Right lobe of liver (tissue), 6 donors: ENCODE measurements around the gene BTNL2. TPM values are rescaled to one million over a fixed set of nuclear protein-coding genes. Genes with fewer than 3 reads are reported as not detected.

Experiments used
- ATAC-seq, 4 donors: fragments of 200-7000 bp; cut with Tn5 transposase; one replicate each; pipeline ENCODE4 v1.9.1; 2020; ENCODE audit warnings: mild to moderate bottlenecking in 4 of 4, moderate library complexity in 4 of 4
- DNase-seq, 3 donors: peaks; one replicate each; pipeline ENCODE4 v3.0.0-alpha.2; 2020
- H3K27ac ChIP-seq, 3 donors: fragments of 200-600 bp; one replicate each; pipeline ENCODE4 v1.8.0; 2022
- H3K27me3 ChIP-seq, 2 donors: fragments of 200-600 bp; one replicate each; pipeline ENCODE4 v1.8.0; 2022
- H3K36me3 ChIP-seq, 4 donors: fragments of 200-600 bp; sonication (generic) in 1 of 4; one replicate each; pipeline versions ENCODE4 v1.5.1 to v1.8.0; 2017 to 2022; ENCODE audit warnings: control low read depth in 1 of 4
- H3K4me1 ChIP-seq, 4 donors: fragments of 200-600 bp; sonication (generic) in 1 of 4; one replicate each; pipeline versions ENCODE4 v1.5.1 to v1.8.0; 2017 to 2022; ENCODE audit warnings: control low read depth in 1 of 4
- H3K4me3 ChIP-seq, 3 donors: fragments of 200-600 bp; one replicate each; pipeline ENCODE4 v1.8.0; 2022
- H3K9me3 ChIP-seq, 4 donors: fragments of 200-600 bp; sonication (generic) in 1 of 4; one replicate each; pipeline versions ENCODE4 v1.5.1 to v1.8.0; 2017 to 2022; ENCODE audit warnings: control low read depth in 1 of 4
- CTCF ChIP-seq, 4 donors: fragments of 200-600 bp in 3 of 4; fragments of 450-650 bp in 1 of 4; IDR thresholded peaks; one replicate each; pipeline versions ENCODE4 v1.5.1 to v1.8.0; 2016 to 2022; ENCODE audit warnings: antibody characterized with exemption in 4 of 4, mild to moderate bottlenecking in 2 of 4
- POLR2A ChIP-seq: fragments of 450-650 bp; IDR thresholded peaks from one replicate; pipeline ENCODE4 v1.6.1; 2017; ENCODE audit warnings: antibody characterized with exemption, mild to moderate bottlenecking
- WGBS: methylation state at CpG from one replicate; pipeline ENCODE4 v1.1.6; 2018; ENCODE audit warnings: low coverage, low lambda C conversion rate; ENCODE audit not compliant: insufficient coverage; ENCODE audit errors: missing lambda C conversion rate; 5-methylcytosine and 5-hydroxymethylcytosine counted together
- intact Hi-C, 2 donors: fragments of 100-400 bp; cut with DNase I; formaldehyde crosslinking; loops; one replicate each; pipeline versions ENCODE4 v1.11.2 to v1.14.1; 2022
- total RNA-seq, 6 experiments: library from RNA; depleted of rRNA in 2 of 6; stranded (reverse); fragments of >200 nt in 2 of 6; fragmentation: NEBNext Ultra II Directional in 3 of 6; extraction: Animal tissue kit (Norgen Biotek cat#: 25700) in 3 of 6; gene quantifications; one replicate each; pipeline versions ENCODE4 v1.1.0 to v1.2.4, GENCODE V29; 2016 to 2023
- donor health status: DM: no; HTN: yes; CAD: no.
- donor health status: DM: no; HTN: no; CAD: no.
- donor health status: DM: no; HTN: no; CAD: no.
- donor health status: DM: no; HTN: yes; CAD: no.
- donor health status: DM: no; HTN: yes; CAD: no.

BTNL2 gene
- total RNA-seq, 6 experiments from 2014 or later: not detected

GRCh38 chr6:32411566-32412327 is 4.8 kb upstream of the BTNL2 start:
- TF ChIP-seq POLR2A: no peak
- no peak for TF ChIP-seq CTCF (IDR thresholded peaks at IDR 0.05)
- no peak for ATAC-seq
- H3K27me3 ChIP-seq: no peaks in the 10 kb centered on the region
- no peaks in the 10 kb centered on the region for H3K9me3 ChIP-seq
- H3K4me1 ChIP-seq: no peaks in the 10 kb centered on the region
- H3K4me3 ChIP-seq: no peak overlapping the region
- WGBS: 41% methylated on average over 7 of the region's 9 CpGs
- H3K36me3 ChIP-seq: no peaks in the 10 kb centered on the region
- no peak overlapping the region for H3K27ac ChIP-seq
- intact Hi-C loops: loop anchor here in 1 of 2 donors (5.0 to 10.0 kb wide), 2 partner anchors 291 to 383 kb away; no protein-coding TSS in a partner anchor
- DNase-seq: no peak

DNA sequence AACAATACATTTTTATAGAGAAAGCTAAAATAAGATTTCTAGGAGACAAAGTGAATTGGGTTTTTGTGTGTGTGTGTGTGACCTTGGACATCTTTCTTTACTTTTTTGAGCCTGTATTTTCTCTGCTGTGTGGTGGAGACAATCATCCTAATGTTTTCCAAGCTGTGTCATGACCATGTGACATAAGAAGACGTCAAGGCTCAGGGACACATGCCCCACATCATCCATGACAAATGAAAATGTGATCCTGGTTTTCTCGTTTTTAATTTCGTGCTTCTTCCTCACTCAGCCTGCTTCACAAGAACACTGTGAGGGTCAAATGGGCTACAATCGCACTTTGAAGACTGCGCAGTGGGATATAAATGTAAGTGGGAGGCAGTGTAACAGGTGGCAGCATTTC is 3.9 kb upstream of the BTNL2 start:
- Histone ChIP-seq H3K36me3 (no peaks in the 10 kb centered on the region), H3K27ac (no peak overlapping the region), H3K4me1 (no peaks in the 10 kb centered on the region), H3K4me3 (no peak overlapping the region), H3K9me3 (no peaks in the 10 kb centered on the region), H3K27me3 (no peaks in the 10 kb centered on the region)
- no peak for ATAC-seq
- DNase-seq: no peak
- intact Hi-C loops: loop anchor here in 1 of 2 donors (5.0 to 10.0 kb wide), 2 partner anchors 291 to 384 kb away; no protein-coding TSS in a partner anchor
- TF ChIP-seq POLR2A (no peak), CTCF (IDR thresholded peaks at IDR 0.05) (no peak)
- 42% methylated on average over 5 of the region's 5 CpGs for WGBS

GRCh38 chr6:32406197-32406596 is 784 bp downstream of the BTNL2 start:
- no peaks in the 10 kb centered on the region for H3K27me3 ChIP-seq
- H3K4me3 ChIP-seq: no peak overlapping the region
- DNase-seq (no peak), ATAC-seq (no peak)
- H3K27ac ChIP-seq: no peak overlapping the region
- no peak for TF ChIP-seq POLR2A
- TF ChIP-seq CTCF (IDR thresholded peaks at IDR 0.05): no peak
- no peaks in the 10 kb centered on the region for H3K4me1 ChIP-seq
- H3K36me3 ChIP-seq: no peaks in the 10 kb centered on the region
- no peaks in the 10 kb centered on the region for H3K9me3 ChIP-seq
- intact Hi-C loops: no loop called here
- WGBS: 74% methylated on average over 9 of the region's 9 CpGs

- H3K27me3 ChIP-seq: no peaks in the 10 kb centered on the region
- TF ChIP-seq CTCF (IDR thresholded peaks at IDR 0.05) (no peak), POLR2A (no peak)
- H3K9me3 ChIP-seq: no peaks in the 10 kb centered on the region
- H3K4me3 ChIP-seq: no peak overlapping the region
- DNase-seq: no peak
- ATAC-seq: no peak
- no peak overlapping the region for H3K27ac ChIP-seq
- no peaks in the 10 kb centered on the region for H3K4me1 ChIP-seq
- 11% methylated on average over 1 of the region's 1 CpG for WGBS
- intact Hi-C loops: no loop called here
- H3K36me3 ChIP-seq: no peaks in the 10 kb centered on the region
Observed at GRCh38 chr6:32405656-32406055, 1.3 kb downstream of the BTNL2 start.
